Heart left ventricle (tissue), 13 donors: ENCODE results near the gene MAPKAPK5.

Experiments used
- CTCF ChIP-seq, 12 donors: fragments of 200-600 bp; sonication (generic) in 4 of 12; IDR thresholded peaks; one replicate each; pipeline versions ENCODE4 v1.5.0 to v1.8.0; 2018 to 2022; ENCODE audit warnings: antibody characterized with exemption in 12 of 12, mild to moderate bottlenecking in 5 of 12
- POLR2A ChIP-seq, 2 donors: fragments of 450-650 bp; IDR thresholded peaks; one replicate each; pipeline ENCODE4 v1.6.1; 2017; ENCODE audit warnings: antibody characterized with exemption in 2 of 2, mild to moderate bottlenecking in 2 of 2, moderate library complexity in 2 of 2
- donor health status: ischemic (EF 13 %, LVEDD 7.1; RV severe dilation, severe dysfunction).
- donor health status: DM: no; HTN: yes; CAD: no.
- donor health status: DM: no; HTN: no; CAD: no.
- donor health status: ischemic (EF 25% LVEDD 6.9; RV normal size, moderate dysfunction).
- donor health status: ischemic (EF 25% LVEDD 5.7; RV mildly dilated, moderate dysfunction).
- donor health status: ischemic (EF 35%, LVEDD 5.7; RV mildly dilated, moderate dysfunction).
- donor health status: nonischemic (EF 11% LVEDD 7.7; RV severe dilation, severe dysfunction).
- donor health status: DM: yes; HTN: yes; CAD: no.
- donor health status: PGD.
- donor health status: ischemic (EF 29% LVEDD 5.4; RV normal size, mild dysfunction).
- donor health status: nonischemic (EF 23%, LVEDD 6.1; RV moderate dilation, normal function).

DNA sequence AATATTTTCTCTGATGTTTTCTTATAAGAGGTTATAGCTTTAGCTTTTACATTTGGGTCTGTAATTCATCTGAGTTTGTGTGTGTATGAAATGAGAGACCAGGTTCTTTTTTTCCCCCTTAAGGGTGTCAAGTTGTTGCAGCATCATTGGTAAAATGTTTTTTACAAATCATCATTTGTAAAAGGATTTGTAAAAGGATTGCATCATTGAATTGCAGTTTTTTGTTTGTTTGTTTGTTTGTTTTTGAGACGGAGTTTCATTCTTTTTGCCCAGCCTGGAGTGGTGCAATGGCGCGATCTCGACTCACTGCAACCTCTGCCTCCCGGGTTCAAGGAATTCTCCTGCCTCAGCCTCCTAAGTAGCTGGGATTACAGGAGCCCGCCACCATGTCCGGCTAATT, 31.1 kb downstream of the MAPKAPK5 start:
- TF ChIP-seq CTCF (IDR thresholded peaks at IDR 0.05) (no peak), POLR2A (IDR thresholded peaks at IDR 0.05) (no peak)
